CD4-positive, alpha-beta T cell (primary cell): ENCODE results near the gene SORD. TPM values are rescaled to one million over a fixed set of nuclear protein-coding genes. Genes with fewer than 3 reads are reported as not detected.
"Not testable (repeated sequence)": the region's sequence is repeated elsewhere in the genome, so short reads cannot be mapped to it uniquely, and the experiment has no call there.

ENCODE experiments used
- ATAC-seq: fragments of 200-7000 bp; cut with Tn5 transposase; one replicate; pipeline ENCODE4 v1.10.0; 2022; ENCODE audit warnings: mild to moderate bottlenecking; ENCODE audit not compliant: poor library complexity
- CTCF ChIA-PET: fragments of 350-600 bp; sonication (Branson Sonifier 250); formaldehyde crosslinking; loops from one replicate; lab custom pipeline; 2021; ENCODE audit warnings: antibody characterized with exemption, inconsistent platforms; lab: Charles Lee
- POLR2A ChIA-PET: fragments of 350-600 bp; sonication (Branson Sonifier 250); formaldehyde crosslinking; loops from one replicate; lab custom pipeline; 2021; ENCODE audit warnings: antibody characterized with exemption, inconsistent platforms; lab: Charles Lee
- DNase-seq, 14 experiments: peaks; one replicate each; pipeline ENCODE4 v3.0.0-alpha.2; 2013 to 2020; ENCODE audit warnings: mixed read lengths in 2 of 14
- H3K27ac ChIP-seq, 2 donors: one replicate each; pipeline versions ENCODE4 v1.5.1 to v1.7.0; 2013; ENCODE audit warnings: low read length in 2 of 2, low read depth in 1 of 2, mild to moderate bottlenecking in 1 of 2
- H3K27me3 ChIP-seq, 2 experiments: 1 replicate in 1 of 2; 2 replicates in 1 of 2; pipeline versions ENCODE4 v1.6.1 to v1.7.0; 2013; ENCODE audit warnings: low read length in 2 of 2, control low read depth in 1 of 2, mild to moderate bottlenecking in 1 of 2, moderate library complexity in 1 of 2; ENCODE audit not compliant: insufficient read depth in 2 of 2, control insufficient read depth in 1 of 2
- H3K36me3 ChIP-seq: one replicate; pipeline ENCODE4 v1.6.1; 2013; ENCODE audit warnings: low read length, control low read depth; ENCODE audit not compliant: insufficient read depth
- H3K4me1 ChIP-seq: one replicate; pipeline ENCODE4 v1.6.1; 2013; ENCODE audit warnings: low read length, control low read depth; ENCODE audit not compliant: insufficient read depth
- H3K4me3 ChIP-seq: one replicate; pipeline ENCODE4 v1.5.1; 2013; ENCODE audit warnings: mild to moderate bottlenecking, low read length, moderate library complexity
- H3K9me3 ChIP-seq, 2 experiments: 1 replicate in 1 of 2; 2 replicates in 1 of 2; pipeline versions ENCODE4 v1.6.1 to v1.7.0; 2013; ENCODE audit warnings: low read length in 2 of 2, mild to moderate bottlenecking in 2 of 2, control low read depth in 1 of 2, moderate library complexity in 1 of 2; ENCODE audit not compliant: control insufficient read depth in 1 of 2, insufficient read depth in 1 of 2
- H3K27ac Mint-ChIP-seq: one replicate; pipeline ENCODE4 v1.8.0; 2020; ENCODE audit warnings: mixed read lengths
- H3K27me3 Mint-ChIP-seq: one replicate; pipeline ENCODE4 v1.8.0; 2021; ENCODE audit warnings: mixed read lengths
- H3K36me3 Mint-ChIP-seq: one replicate; pipeline ENCODE4 v1.8.0; 2021; ENCODE audit warnings: low read depth, mixed read lengths
- H3K4me1 Mint-ChIP-seq: one replicate; pipeline ENCODE4 v1.8.0; 2021; ENCODE audit warnings: low read depth, mixed read lengths
- H3K4me3 Mint-ChIP-seq: one replicate; pipeline ENCODE4 v1.8.0; 2020; ENCODE audit warnings: mild to moderate bottlenecking, mixed read lengths
- H3K9me3 Mint-ChIP-seq: one replicate; pipeline ENCODE4 v1.8.0; 2020; ENCODE audit warnings: mixed read lengths
- CTCF ChIP-seq: fragments of 200-600 bp; IDR thresholded peaks from one replicate; pipeline ENCODE4 v1.8.0; 2022; ENCODE audit warnings: antibody characterized with exemption, mild to moderate bottlenecking
- intact Hi-C, 2 experiments: fragments of 100-400 bp; cut with DNase I in 1 of 2; cut with micrococcal nuclease in 1 of 2; formaldehyde crosslinking; loops; one replicate each; pipeline versions ENCODE4 v1.15.1 to v1.9.0; 2023 to 2025; cut with DNase I, micrococcal nuclease
- total RNA-seq, 174 experiments: library from RNA in 2 of 174; stranded (reverse) in 2 of 174; gene quantifications; one replicate each; pipeline ENCODE4 v1.2.3 and lab custom pipeline; 2021 to 2026

Gene SORD
- total RNA-seq, 2 experiments from 2014 or later: 1.7 to 1.8 TPM

- Mint-ChIP-seq H3K9me3 (peaks cover 2% of the 10 kb centered on the region), H3K27me3 (peaks cover 17% of the 10 kb centered on the region), H3K27ac (no peak overlapping the region), H3K36me3 (no peaks in the 10 kb centered on the region), H3K4me3 (no peak overlapping the region), H3K4me1 (no peaks in the 10 kb centered on the region)
- no peak overlapping the region for H3K4me3 ChIP-seq
- H3K27ac ChIP-seq: no peak overlapping the region
- CTCF ChIA-PET: no interaction called here
- no peak for DNase-seq
- ATAC-seq: no peak
- H3K9me3 ChIP-seq: peaks cover 0 to 7% of the 10 kb centered on the region in 2 experiments
- intact Hi-C loops: no loop called here
- H3K27me3 ChIP-seq: no peaks in the 10 kb centered on the region
- TF ChIP-seq CTCF: no peak
- POLR2A ChIA-PET: no interaction called here
- H3K36me3 ChIP-seq: no peaks in the 10 kb centered on the region
- H3K4me1 ChIP-seq: no peaks in the 10 kb centered on the region
Measured at GRCh38 chr15:45009046-45009445, 13.9 kb upstream of the SORD start.

- H3K27ac Mint-ChIP-seq, ATAC-seq, H3K27me3 ChIP-seq, H3K4me3 ChIP-seq, H3K4me3 Mint-ChIP-seq, intact Hi-C loops, POLR2A ChIA-PET, H3K36me3 ChIP-seq, H3K4me1 ChIP-seq, DNase-seq, H3K4me1 Mint-ChIP-seq, H3K9me3 Mint-ChIP-seq, H3K36me3 Mint-ChIP-seq, CTCF ChIA-PET, H3K27ac ChIP-seq, H3K9me3 ChIP-seq: not testable (repeated sequence)
- H3K27me3 Mint-ChIP-seq: peaks cover 44% of the 10 kb centered on the region
Measured at GRCh38 chr15:45015114-45015513, 7.9 kb upstream of the SORD start.

GRCh38 chr15:45020222-45020900 lies 2.6 kb upstream of the SORD start:
- H3K27ac Mint-ChIP-seq, H3K4me3 ChIP-seq, POLR2A ChIA-PET, DNase-seq, H3K36me3 ChIP-seq, H3K27ac ChIP-seq, H3K27me3 ChIP-seq, H3K36me3 Mint-ChIP-seq, H3K9me3 ChIP-seq, CTCF ChIA-PET, intact Hi-C loops, H3K9me3 Mint-ChIP-seq, ATAC-seq, H3K4me3 Mint-ChIP-seq: not testable (repeated sequence)
- peaks cover 22% of the 10 kb centered on the region for H3K4me1 Mint-ChIP-seq
- H3K27me3 Mint-ChIP-seq: peaks cover 36% of the 10 kb centered on the region
- H3K4me1 ChIP-seq: peaks cover 18% of the 10 kb centered on the region

- DNase-seq, H3K36me3 Mint-ChIP-seq, intact Hi-C loops, H3K4me3 ChIP-seq, ATAC-seq, H3K27ac ChIP-seq, H3K27me3 ChIP-seq, H3K36me3 ChIP-seq, H3K9me3 ChIP-seq, H3K9me3 Mint-ChIP-seq, POLR2A ChIA-PET, H3K27ac Mint-ChIP-seq: not testable (repeated sequence)
- Mint-ChIP-seq H3K4me3 (peak overlapping the region; percentile 87), H3K27me3 (peaks cover 36% of the 10 kb centered on the region), H3K4me1 (peaks cover 22% of the 10 kb centered on the region)
- peaks cover 18% of the 10 kb centered on the region for H3K4me1 ChIP-seq
- CTCF ChIA-PET: interaction anchor here (0.6 kb wide), 1 partner anchor 450 kb away, joined by 3 read pairs; no protein-coding TSS in a partner anchor
Measured at GRCh38 chr15:45020901-45021259, 2.1 kb upstream of the SORD start.
